IMR-90 (cell line): Measurements from ENCODE around the gene NAA80. TPM values are rescaled to one million over a fixed set of nuclear protein-coding genes. Genes with fewer than 3 reads are reported as not detected.

Experiments
- ATAC-seq: fragments of 200-7000 bp; cut with Tn5 transposase; 2 replicates; pipeline ENCODE4 v1.9.1; 2020; ENCODE audit warnings: low read depth, mild to moderate bottlenecking, moderate library complexity
- BruUV-seq: library from RNA; stranded (reverse); fragments of 400-500 nt; replicated peaks from 2 replicates; lab custom pipeline; 2021; lab: Mats Ljungman, UMichigan
- CTCF ChIA-PET: fragments of 300-600 bp; formaldehyde crosslinking; extraction: SDS; loops from one replicate; lab custom pipeline; 2021; ENCODE audit warnings: antibody characterized with exemption; lab: Yijun Ruan, JAX
- POLR2A ChIA-PET: fragments of 300-600 bp; sonication (Branson Sonifier 250); formaldehyde crosslinking; loops from one replicate; lab custom pipeline; 2022; ENCODE audit warnings: antibody characterized with exemption; ENCODE audit not compliant: unreplicated experiment; lab: Charles Lee
- DNase-seq: peaks from one replicate; pipeline ENCODE4 v3.0.0; 2013
- H2AFZ ChIP-seq: replicated peaks from 2 replicates; pipeline ENCODE3; 2013; ENCODE audit warnings: low read length, mild to moderate bottlenecking; ENCODE audit not compliant: poor library complexity
- H2AK5ac ChIP-seq: 2 replicates; pipeline ENCODE4 v1.6.1; 2013; ENCODE audit warnings: low read depth, low read length, inconsistent platforms
- H2AK9ac ChIP-seq: replicated peaks from 2 replicates; pipeline ENCODE3; 2013; ENCODE audit warnings: mild to moderate bottlenecking, low read depth, low read length, moderate library complexity; ENCODE audit not compliant: poor library complexity
- H2BK120ac ChIP-seq: 2 replicates; pipeline ENCODE4 v1.6.1; 2013; ENCODE audit warnings: low read depth, low read length, inconsistent platforms
- H2BK15ac ChIP-seq: 3 replicates; pipeline ENCODE4 v1.6.1; 2013; ENCODE audit warnings: low read depth, low read length, inconsistent platforms
- H2BK20ac ChIP-seq: 2 replicates; pipeline ENCODE4 v1.6.1; 2013; ENCODE audit warnings: low read depth, mild to moderate bottlenecking, inconsistent platforms, low read length, moderate library complexity
- H2BK5ac ChIP-seq: 2 replicates; pipeline ENCODE4 v1.6.1; 2013; ENCODE audit warnings: mild to moderate bottlenecking, low read depth, low read length, inconsistent platforms; ENCODE audit not compliant: poor library complexity, severe bottlenecking
- H3K14ac ChIP-seq: replicated peaks from 2 replicates; pipeline ENCODE4 v1.6.1; 2013; ENCODE audit warnings: low read depth, low read length, inconsistent platforms
- H3K18ac ChIP-seq: 2 replicates; pipeline ENCODE4 v1.6.1; 2013; ENCODE audit warnings: low read depth, low read length, control low read depth
- H3K23ac ChIP-seq: 2 replicates; pipeline ENCODE4 v1.6.1; 2013; ENCODE audit warnings: low read depth, low read length, inconsistent platforms
- H3K27ac ChIP-seq: 2 replicates; pipeline ENCODE4 v1.5.1; 2013; ENCODE audit warnings: mild to moderate bottlenecking, control low read depth, low read length; ENCODE audit not compliant: insufficient read depth
- H3K27me3 ChIP-seq: 2 replicates; pipeline ENCODE4 v1.6.1; 2013; ENCODE audit warnings: low read length; ENCODE audit not compliant: control insufficient read depth, insufficient read depth
- H3K36me3 ChIP-seq: 2 replicates; pipeline ENCODE4 v1.6.1; 2013; ENCODE audit warnings: low read length, mixed read lengths; ENCODE audit not compliant: control insufficient read depth, insufficient read depth
- H3K4ac ChIP-seq: 2 replicates; pipeline ENCODE4 v1.6.1; 2013; ENCODE audit warnings: low read depth, low read length, inconsistent platforms
- H3K4me1 ChIP-seq: 2 replicates; pipeline ENCODE4 v1.6.1; 2013; ENCODE audit warnings: low read length, mixed read lengths; ENCODE audit not compliant: control insufficient read depth, insufficient read depth
- H3K4me2 ChIP-seq: 2 replicates; pipeline ENCODE4 v1.6.1; 2013; ENCODE audit warnings: low read depth, mild to moderate bottlenecking, control low read depth, low read length, moderate library complexity
- H3K4me3 ChIP-seq: 2 replicates; pipeline ENCODE4 v1.5.1; 2013; ENCODE audit warnings: low read depth, mild to moderate bottlenecking, control low read depth, low read length, moderate library complexity; ENCODE audit not compliant: insufficient read depth
- H3K56ac ChIP-seq: 2 replicates; pipeline ENCODE4 v1.6.1; 2013; ENCODE audit warnings: low read length, inconsistent platforms; ENCODE audit not compliant: insufficient read depth; ENCODE audit errors: extremely low read depth
- H3K79me1 ChIP-seq, 2 experiments: 2 replicates each; pipeline ENCODE4 v1.6.1; 2013; ENCODE audit warnings: low read length in 2 of 2, inconsistent platforms in 1 of 2, low read depth in 1 of 2
- H3K9ac ChIP-seq: 2 replicates; pipeline ENCODE4 v1.6.1; 2013; ENCODE audit warnings: low read depth, low read length, control low read depth
- H3K9me1 ChIP-seq: 2 replicates; pipeline ENCODE4 v1.6.1; 2013; ENCODE audit warnings: low read length, inconsistent platforms; ENCODE audit not compliant: insufficient read depth
- H3K9me3 ChIP-seq: 2 replicates; pipeline ENCODE4 v1.6.1; 2013; ENCODE audit warnings: low read length; ENCODE audit not compliant: control insufficient read depth, insufficient read depth
- H4K20me1 ChIP-seq: 2 replicates; pipeline ENCODE4 v1.6.1; 2013; ENCODE audit warnings: low read length, inconsistent platforms; ENCODE audit not compliant: insufficient read depth
- H4K5ac ChIP-seq: 2 replicates; pipeline ENCODE4 v1.6.1; 2013; ENCODE audit warnings: mild to moderate bottlenecking, low read depth, low read length, control low read depth
- H4K8ac ChIP-seq, 2 experiments: 2 replicates each; pipeline ENCODE4 v1.6.1; 2013; ENCODE audit warnings: low read depth in 2 of 2, low read length in 2 of 2, control low read depth in 1 of 2, inconsistent platforms in 1 of 2
- H4K91ac ChIP-seq: 2 replicates; pipeline ENCODE4 v1.6.1; 2013; ENCODE audit warnings: low read depth, low read length, inconsistent platforms; ENCODE audit not compliant: insufficient read depth
- BHLHE40 ChIP-seq: fragments of 150-350 bp; IDR thresholded peaks from 2 replicates; pipeline ENCODE4 v1.6.1; 2016; ENCODE audit warnings: mild to moderate bottlenecking, low read depth, low read length
- CEBPB ChIP-seq: IDR thresholded peaks from 2 replicates; pipeline ENCODE4 v1.6.1; 2012; ENCODE audit warnings: low read depth, low read length, improper control_type of control experiment
- CHD1 ChIP-seq: IDR thresholded peaks from 2 replicates; pipeline ENCODE4 v1.6.1; 2012; ENCODE audit warnings: low read depth, low read length, improper control_type of control experiment
- RAD21 ChIP-seq: IDR thresholded peaks from 2 replicates; pipeline ENCODE4 v1.6.1; 2012; ENCODE audit warnings: low read length, improper control_type of control experiment
- RCOR1 ChIP-seq: IDR thresholded peaks from 2 replicates; pipeline ENCODE4 v1.6.1; 2012; ENCODE audit warnings: mild to moderate bottlenecking, low read length, improper control_type of control experiment; ENCODE audit not compliant: insufficient replicate concordance
- SMC3 ChIP-seq: fragments of 150-350 bp; IDR thresholded peaks from 2 replicates; pipeline ENCODE4 v1.6.1; 2016; ENCODE audit warnings: low read depth, mild to moderate bottlenecking, antibody characterized with exemption, low read length, moderate library complexity
- USF2 ChIP-seq: fragments of 150-350 bp; IDR thresholded peaks from 2 replicates; pipeline ENCODE4 v1.6.1; 2017; ENCODE audit warnings: mild to moderate bottlenecking, antibody characterized with exemption, low read length, low read depth
- WGBS, 2 experiments: methylation state at CpG; one replicate each; pipeline versions ENCODE4 v1.1.5 to v1.1.7; 2013; ENCODE audit warnings: missing lambda C conversion rate in 2 of 2; ENCODE audit not compliant: insufficient read length in 1 of 2; ENCODE audit errors: extremely low coverage in 2 of 2; 5-methylcytosine and 5-hydroxymethylcytosine counted together
- dilution Hi-C: fragments of 300-500 bp; cut with HindIII; formaldehyde crosslinking; loops from one replicate; pipeline ENCODE4 v1.14.3; 2018; ENCODE audit warnings: low sequenced_read_pairs; ENCODE audit not compliant: unreplicated experiment
- in situ Hi-C: fragments of 300-500 bp; cut with MboI; formaldehyde crosslinking; loops from 3 replicates; pipeline ENCODE4 v1.14.3; 2019; ENCODE audit warnings: low sequenced_read_pairs, inconsistent platforms, mixed read lengths
- intact Hi-C: fragments of 100-400 bp; cut with micrococcal nuclease; formaldehyde crosslinking; loops from 2 replicates; pipeline ENCODE4 v1.10.0; 2022
- polyA plus RNA-seq, 3 experiments: library from polyadenylated mRNA; depleted of rRNA; stranded (reverse); fragments of >200 nt; gene quantifications; 2 replicates each; pipeline ENCODE4 v1.2.3, GENCODE V29; 2012; ENCODE audit warnings: low replicate concordance in 1 of 3
- total RNA-seq: library from RNA; depleted of rRNA; stranded (reverse); fragments of >200 nt; gene quantifications from 2 replicates; pipeline ENCODE4 v1.2.3, GENCODE V29; 2012
- TF ChIP-seq, protein P1 (sequence below): fragments of 150-350 bp; IDR thresholded peaks from 2 replicates; pipeline ENCODE4 v1.6.1; 2016; ENCODE audit warnings: low read depth, mild to moderate bottlenecking, low read length, moderate library complexity, borderline replicate concordance

NAA80 gene
- total and polyA plus RNA-seq, 2 of the 4 experiments (the other 2 are of a cell fraction), result 5.0 to 14.4 TPM

- H3K79me1 ChIP-seq, result peaks cover 12 to 24% of the 10 kb centered on the region in 2 experiments
- no peaks in the 10 kb centered on the region; the same call in 1 of the 2 replicates for H4K20me1 ChIP-seq
- in situ Hi-C loops, result no loop called here
- no peak overlapping the region for H2BK20ac ChIP-seq
- no peak overlapping the region for H3K27ac ChIP-seq
- no peaks in the 10 kb centered on the region; the same call in 1 of the 2 replicates for H3K9me1 ChIP-seq
- no peak overlapping the region for H2AFZ ChIP-seq
- CTCF ChIA-PET, result no interaction called here
- H2AK9ac ChIP-seq, result no peak overlapping the region
- H3K18ac ChIP-seq, result no peak overlapping the region
- peaks cover 3% of the 10 kb centered on the region for H3K4me1 ChIP-seq
- intact Hi-C loops, result no loop called here
- H3K36me3 ChIP-seq, result peaks cover 34% of the 10 kb centered on the region
- H2BK15ac ChIP-seq, result no peak overlapping the region
- no peak overlapping the region for H3K14ac ChIP-seq
- no peak overlapping the region for H4K5ac ChIP-seq
- DNase-seq (no peak), ATAC-seq (no peak)
- 94% methylated on average over 12 of the region's 28 CpGs; no CpG with 5 or more reads in 1 of the 2 experiments for WGBS, 2 experiments
- H3K23ac ChIP-seq, result no peak overlapping the region
- no peak overlapping the region for H2BK120ac ChIP-seq
- no peak for TF ChIP-seq USF2
- TF ChIP-seq RAD21, result no peak
- no peak for TF ChIP-seq RCOR1
- TF ChIP-seq, protein P1, sequence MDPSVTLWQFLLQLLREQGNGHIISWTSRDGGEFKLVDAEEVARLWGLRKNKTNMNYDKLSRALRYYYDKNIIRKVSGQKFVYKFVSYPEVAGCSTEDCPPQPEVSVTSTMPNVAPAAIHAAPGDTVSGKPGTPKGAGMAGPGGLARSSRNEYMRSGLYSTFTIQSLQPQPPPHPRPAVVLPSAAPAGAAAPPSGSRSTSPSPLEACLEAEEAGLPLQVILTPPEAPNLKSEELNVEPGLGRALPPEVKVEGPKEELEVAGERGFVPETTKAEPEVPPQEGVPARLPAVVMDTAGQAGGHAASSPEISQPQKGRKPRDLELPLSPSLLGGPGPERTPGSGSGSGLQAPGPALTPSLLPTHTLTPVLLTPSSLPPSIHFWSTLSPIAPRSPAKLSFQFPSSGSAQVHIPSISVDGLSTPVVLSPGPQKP, result no peak
- TF ChIP-seq BHLHE40, result no peak
- TF ChIP-seq SMC3, result no peak
- no peak for TF ChIP-seq CHD1
- no peak for TF ChIP-seq CEBPB
- no peak overlapping the region for H3K4ac ChIP-seq
- H2BK5ac ChIP-seq, result no peak overlapping the region
- no peak overlapping the region for H4K8ac ChIP-seq
- no peaks in the 10 kb centered on the region for H3K27me3 ChIP-seq
- H3K56ac ChIP-seq, result no peak overlapping the region
- BruUV-seq, result no TSS peak
- no peak overlapping the region for H3K9ac ChIP-seq
- H3K4me3 ChIP-seq, result no peak overlapping the region
- dilution Hi-C loops, result no loop called here
- no peaks in the 10 kb centered on the region for H3K9me3 ChIP-seq
- POLR2A ChIA-PET, result no interaction called here
- no peak overlapping the region for H3K4me2 ChIP-seq
- H2AK5ac ChIP-seq, result no peak overlapping the region
- H4K91ac ChIP-seq, result no peak overlapping the region
Observed at GRCh38 chr3:50286322-50287227, 12.6 kb downstream of the NAA80 start.
